CD4-positive, alpha-beta T cell (primary cell): ENCODE measurements around the gene TMED8. TPM values are rescaled to one million over a fixed set of nuclear protein-coding genes. Genes with fewer than 3 reads are reported as not detected.
"Not testable (repeated sequence)": the region's sequence is repeated elsewhere in the genome, so short reads cannot be mapped to it uniquely, and the experiment has no call there.

Experiments used
- ATAC-seq: fragments of 200-7000 bp; cut with Tn5 transposase; one replicate; pipeline ENCODE4 v1.10.0; 2022; ENCODE audit warnings: mild to moderate bottlenecking; ENCODE audit not compliant: poor library complexity
- CTCF ChIA-PET: fragments of 350-600 bp; sonication (Branson Sonifier 250); formaldehyde crosslinking; loops from one replicate; lab custom pipeline; 2021; ENCODE audit warnings: antibody characterized with exemption, inconsistent platforms; lab: Charles Lee
- POLR2A ChIA-PET: fragments of 350-600 bp; sonication (Branson Sonifier 250); formaldehyde crosslinking; loops from one replicate; lab custom pipeline; 2021; ENCODE audit warnings: antibody characterized with exemption, inconsistent platforms; lab: Charles Lee
- DNase-seq, 14 experiments: peaks; one replicate each; pipeline ENCODE4 v3.0.0-alpha.2; 2013 to 2020; ENCODE audit warnings: mixed read lengths in 2 of 14
- H3K27ac ChIP-seq, 2 donors: one replicate each; pipeline versions ENCODE4 v1.5.1 to v1.7.0; 2013; ENCODE audit warnings: low read length in 2 of 2, low read depth in 1 of 2, mild to moderate bottlenecking in 1 of 2
- H3K27me3 ChIP-seq, 2 experiments: 1 replicate in 1 of 2; 2 replicates in 1 of 2; pipeline versions ENCODE4 v1.6.1 to v1.7.0; 2013; ENCODE audit warnings: low read length in 2 of 2, control low read depth in 1 of 2, mild to moderate bottlenecking in 1 of 2, moderate library complexity in 1 of 2; ENCODE audit not compliant: insufficient read depth in 2 of 2, control insufficient read depth in 1 of 2
- H3K36me3 ChIP-seq: one replicate; pipeline ENCODE4 v1.6.1; 2013; ENCODE audit warnings: low read length, control low read depth; ENCODE audit not compliant: insufficient read depth
- H3K4me1 ChIP-seq: one replicate; pipeline ENCODE4 v1.6.1; 2013; ENCODE audit warnings: low read length, control low read depth; ENCODE audit not compliant: insufficient read depth
- H3K4me3 ChIP-seq: one replicate; pipeline ENCODE4 v1.5.1; 2013; ENCODE audit warnings: mild to moderate bottlenecking, low read length, moderate library complexity
- H3K9me3 ChIP-seq, 2 experiments: 1 replicate in 1 of 2; 2 replicates in 1 of 2; pipeline versions ENCODE4 v1.6.1 to v1.7.0; 2013; ENCODE audit warnings: low read length in 2 of 2, mild to moderate bottlenecking in 2 of 2, control low read depth in 1 of 2, moderate library complexity in 1 of 2; ENCODE audit not compliant: control insufficient read depth in 1 of 2, insufficient read depth in 1 of 2
- H3K27ac Mint-ChIP-seq: one replicate; pipeline ENCODE4 v1.8.0; 2020; ENCODE audit warnings: mixed read lengths
- H3K27me3 Mint-ChIP-seq: one replicate; pipeline ENCODE4 v1.8.0; 2021; ENCODE audit warnings: mixed read lengths
- H3K36me3 Mint-ChIP-seq: one replicate; pipeline ENCODE4 v1.8.0; 2021; ENCODE audit warnings: low read depth, mixed read lengths
- H3K4me1 Mint-ChIP-seq: one replicate; pipeline ENCODE4 v1.8.0; 2021; ENCODE audit warnings: low read depth, mixed read lengths
- H3K4me3 Mint-ChIP-seq: one replicate; pipeline ENCODE4 v1.8.0; 2020; ENCODE audit warnings: mild to moderate bottlenecking, mixed read lengths
- H3K9me3 Mint-ChIP-seq: one replicate; pipeline ENCODE4 v1.8.0; 2020; ENCODE audit warnings: mixed read lengths
- intact Hi-C, 2 experiments: fragments of 100-400 bp; cut with DNase I in 1 of 2; cut with micrococcal nuclease in 1 of 2; formaldehyde crosslinking; loops; one replicate each; pipeline versions ENCODE4 v1.15.1 to v1.9.0; 2023 to 2025; cut with DNase I, micrococcal nuclease
- total RNA-seq, 174 experiments: library from RNA in 2 of 174; stranded (reverse) in 2 of 174; gene quantifications; one replicate each; pipeline ENCODE4 v1.2.3 and lab custom pipeline; 2021 to 2026
- TF ChIP-seq, protein P1 (sequence below): fragments of 200-600 bp; IDR thresholded peaks from one replicate; pipeline ENCODE4 v1.8.0; 2022; ENCODE audit warnings: antibody characterized with exemption, mild to moderate bottlenecking

Gene TMED8
- total RNA-seq, 2 experiments from 2014 or later = 4.9 to 5.1 TPM

DNA sequence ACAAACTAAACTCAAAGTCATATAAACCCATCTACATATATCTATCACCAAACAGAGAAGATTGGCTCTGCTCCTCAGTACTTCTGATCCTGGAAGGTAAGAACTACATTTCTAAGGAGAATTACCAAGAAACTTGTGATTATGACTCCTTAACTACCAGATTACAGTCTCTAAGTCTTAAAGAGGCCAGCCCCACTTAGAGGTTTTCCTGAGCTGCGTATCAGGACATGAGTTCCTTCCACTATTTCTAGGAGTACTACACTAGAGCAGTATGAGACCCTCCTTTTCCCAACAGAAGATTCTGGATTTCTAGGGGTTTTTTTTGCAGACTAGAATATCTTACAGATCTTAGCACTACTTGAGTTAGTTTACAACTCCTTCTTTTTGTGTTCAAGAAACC lies 46.5 kb upstream of the TMED8 start, which contains the start of gene NOXRED1:
TSS of gene NOXRED1 (minus strand) at position 101 of the 400 bp plus-strand sequence. CDS start 634 bp downstream, outside the sequence.
- ChIA-PET POLR2A (no interaction called here), CTCF (no interaction called here)
- peaks cover 56% of the 10 kb centered on the region for H3K36me3 ChIP-seq
- H3K9me3 Mint-ChIP-seq = peaks cover 10% of the 10 kb centered on the region
- H3K4me3 Mint-ChIP-seq = no peak within 1 kb of the TSS
- H3K4me1 Mint-ChIP-seq = no peaks in the 10 kb centered on the region
- no peaks in the 10 kb centered on the region for H3K27me3 Mint-ChIP-seq
- no peak within 1 kb of the TSS for H3K27ac Mint-ChIP-seq
- no peak within 1 kb of the TSS for H3K27ac ChIP-seq
- H3K27me3 ChIP-seq = no peaks in the 10 kb centered on the region
- no peak for ATAC-seq
- intact Hi-C loops = no loop called here
- TF ChIP-seq, protein P1, sequence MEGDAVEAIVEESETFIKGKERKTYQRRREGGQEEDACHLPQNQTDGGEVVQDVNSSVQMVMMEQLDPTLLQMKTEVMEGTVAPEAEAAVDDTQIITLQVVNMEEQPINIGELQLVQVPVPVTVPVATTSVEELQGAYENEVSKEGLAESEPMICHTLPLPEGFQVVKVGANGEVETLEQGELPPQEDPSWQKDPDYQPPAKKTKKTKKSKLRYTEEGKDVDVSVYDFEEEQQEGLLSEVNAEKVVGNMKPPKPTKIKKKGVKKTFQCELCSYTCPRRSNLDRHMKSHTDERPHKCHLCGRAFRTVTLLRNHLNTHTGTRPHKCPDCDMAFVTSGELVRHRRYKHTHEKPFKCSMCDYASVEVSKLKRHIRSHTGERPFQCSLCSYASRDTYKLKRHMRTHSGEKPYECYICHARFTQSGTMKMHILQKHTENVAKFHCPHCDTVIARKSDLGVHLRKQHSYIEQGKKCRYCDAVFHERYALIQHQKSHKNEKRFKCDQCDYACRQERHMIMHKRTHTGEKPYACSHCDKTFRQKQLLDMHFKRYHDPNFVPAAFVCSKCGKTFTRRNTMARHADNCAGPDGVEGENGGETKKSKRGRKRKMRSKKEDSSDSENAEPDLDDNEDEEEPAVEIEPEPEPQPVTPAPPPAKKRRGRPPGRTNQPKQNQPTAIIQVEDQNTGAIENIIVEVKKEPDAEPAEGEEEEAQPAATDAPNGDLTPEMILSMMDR = no peak
- no peak for DNase-seq
- no peaks in the 10 kb centered on the region for H3K4me1 ChIP-seq
- no peak within 1 kb of the TSS for H3K4me3 ChIP-seq
- peaks cover 9 to 16% of the 10 kb centered on the region in 2 experiments for H3K9me3 ChIP-seq
- H3K36me3 Mint-ChIP-seq = peaks cover 91% of the 10 kb centered on the region

DNA sequence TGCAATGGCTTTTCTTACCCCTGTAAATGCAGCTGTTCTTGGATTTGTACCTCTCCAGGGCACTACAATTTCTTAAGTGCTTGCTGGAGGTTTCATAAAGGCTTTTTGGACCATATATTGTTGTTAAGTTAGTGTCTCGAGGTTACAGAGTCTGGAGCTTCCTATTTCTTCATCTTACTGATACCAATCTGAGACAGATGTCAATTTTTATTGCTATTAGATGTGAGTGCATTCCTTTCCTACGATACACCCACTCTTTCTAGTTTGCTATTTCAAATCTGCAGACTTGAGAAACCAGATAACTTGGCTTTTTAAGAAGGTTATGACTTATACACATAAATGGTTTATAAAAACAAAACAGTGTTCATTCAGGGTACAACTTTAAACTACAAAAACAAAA lies 44.3 kb upstream of the TMED8 start:
- no peaks in the 10 kb centered on the region for H3K27me3 Mint-ChIP-seq
- DNase-seq (no peak), ATAC-seq (no peak)
- H3K27me3 ChIP-seq = no peaks in the 10 kb centered on the region
- no peaks in the 10 kb centered on the region for H3K4me1 Mint-ChIP-seq
- TF ChIP-seq, protein P1 = no peak
- intact Hi-C loops = no loop called here
- no peak overlapping the region for H3K27ac Mint-ChIP-seq
- H3K27ac ChIP-seq = no peak overlapping the region
- peaks cover 69% of the 10 kb centered on the region for H3K36me3 Mint-ChIP-seq
- H3K4me3 ChIP-seq = no peak overlapping the region
- no peaks in the 10 kb centered on the region for H3K4me1 ChIP-seq
- H3K4me3 Mint-ChIP-seq = no peak overlapping the region
- ChIA-PET POLR2A (interaction anchor here (0.9 kb wide), 1 partner anchor 16 kb away, joined by 3 read pairs; no protein-coding TSS in a partner anchor), CTCF (no interaction called here)
- peaks cover 14% of the 10 kb centered on the region for H3K9me3 Mint-ChIP-seq
- H3K36me3 ChIP-seq = peaks cover 34% of the 10 kb centered on the region
- H3K9me3 ChIP-seq = peaks cover 14 to 17% of the 10 kb centered on the region in 2 experiments

DNA sequence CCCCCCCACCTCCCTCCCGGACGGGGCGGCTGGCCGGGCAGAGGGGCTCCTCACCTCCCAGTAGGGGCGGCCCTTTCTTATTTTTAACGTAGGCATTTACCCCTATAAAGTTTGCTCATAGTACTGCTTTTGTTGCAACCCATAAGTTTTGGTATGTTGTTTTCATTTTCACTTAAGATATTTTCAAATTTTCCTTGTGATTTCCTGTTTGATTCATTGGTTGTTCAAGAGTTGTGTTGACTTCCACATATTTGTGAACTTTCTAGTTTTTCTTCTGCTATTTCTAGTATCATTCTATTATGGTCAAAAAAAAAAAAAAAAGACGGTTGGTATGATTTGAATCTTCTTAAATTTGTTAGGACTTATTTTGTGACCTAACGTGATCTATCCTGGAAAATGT lies 39.9 kb upstream of the TMED8 start:
- POLR2A ChIA-PET = no interaction called here
- intact Hi-C loops = no loop called here
- TF ChIP-seq, protein P1 = no peak

DNA sequence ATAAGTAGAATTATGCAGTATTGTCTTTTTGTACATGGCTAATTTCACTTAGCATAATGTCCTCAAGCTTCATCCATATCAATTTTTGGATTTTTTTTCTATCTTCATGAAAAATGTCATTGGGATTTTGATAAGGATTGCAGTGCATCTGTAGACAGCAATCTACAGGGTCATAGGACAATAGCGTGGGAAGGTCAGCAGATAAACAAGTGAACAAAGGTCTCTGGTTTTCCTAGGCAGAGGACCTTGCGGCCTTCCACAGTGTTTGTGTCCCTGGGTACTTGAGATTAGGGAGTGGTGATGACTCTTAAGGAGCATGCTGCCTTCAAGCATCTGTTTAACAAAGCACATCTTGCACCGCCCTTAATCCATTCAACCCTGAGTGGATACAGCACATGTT lies 39.2 kb upstream of the TMED8 start:
- peaks cover 14 to 17% of the 10 kb centered on the region in 2 experiments for H3K9me3 ChIP-seq
- H3K27me3 Mint-ChIP-seq, ATAC-seq, H3K27me3 ChIP-seq, H3K27ac ChIP-seq, DNase-seq, H3K36me3 ChIP-seq, H3K4me3 ChIP-seq, CTCF ChIA-PET, H3K9me3 Mint-ChIP-seq, intact Hi-C loops, H3K4me1 Mint-ChIP-seq, POLR2A ChIA-PET, H3K27ac Mint-ChIP-seq, H3K4me1 ChIP-seq, H3K4me3 Mint-ChIP-seq: not testable (repeated sequence)
- H3K36me3 Mint-ChIP-seq = peaks cover 18% of the 10 kb centered on the region

More for the DNA sequence above, 39.9 kb upstream of the TMED8 start:
- Mint-ChIP-seq H3K4me1 (no peaks in the 10 kb centered on the region), H3K27ac (no peak overlapping the region), H3K36me3 (peaks cover 25% of the 10 kb centered on the region), H3K27me3 (no peaks in the 10 kb centered on the region), H3K4me3 (no peak overlapping the region), H3K9me3 (peaks cover 14% of the 10 kb centered on the region)
- Histone ChIP-seq H3K4me1 (no peaks in the 10 kb centered on the region), H3K9me3 (peaks cover 14 to 17% of the 10 kb centered on the region in 2 experiments), H3K27ac (no peak overlapping the region), H3K4me3 (no peak overlapping the region), H3K36me3 (no peaks in the 10 kb centered on the region), H3K27me3 (no peaks in the 10 kb centered on the region)
- CTCF ChIA-PET = no interaction called here
- DNase-seq = no peak
- no peak for ATAC-seq

DNA sequence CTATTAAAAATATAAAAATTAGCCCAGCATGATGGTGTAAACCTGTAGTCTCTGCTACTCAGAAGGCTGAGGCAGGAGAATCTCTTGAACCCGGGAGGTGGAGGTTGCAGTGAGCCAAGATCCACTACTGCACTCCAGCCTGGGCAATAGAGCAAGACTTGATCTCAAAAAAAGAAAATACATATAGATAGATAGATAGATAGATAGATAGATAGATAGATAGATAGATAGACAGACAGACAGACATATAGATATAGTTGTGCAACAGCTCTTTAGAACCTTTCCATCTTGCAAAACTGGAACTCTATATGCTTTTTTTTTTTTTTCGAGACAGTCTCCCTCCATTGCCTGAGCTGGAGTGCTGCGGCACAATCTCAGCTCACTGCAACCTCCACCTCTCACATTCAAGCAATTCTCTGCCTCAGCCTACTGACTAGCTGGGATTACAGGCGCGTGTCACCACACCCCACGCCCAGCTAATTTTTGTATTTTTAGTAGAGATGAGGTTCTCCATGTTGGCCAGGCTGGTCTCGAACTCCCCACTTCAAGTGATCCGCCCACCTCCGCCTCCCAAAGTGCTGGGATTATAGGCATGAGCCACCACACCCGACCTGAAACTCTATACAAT lies 38.6 kb upstream of the TMED8 start:
- POLR2A ChIA-PET, H3K36me3 ChIP-seq, H3K27ac Mint-ChIP-seq, H3K27ac ChIP-seq, H3K27me3 Mint-ChIP-seq, H3K4me1 ChIP-seq, ATAC-seq, H3K4me1 Mint-ChIP-seq, H3K4me3 Mint-ChIP-seq, intact Hi-C loops, H3K27me3 ChIP-seq, CTCF ChIA-PET, H3K4me3 ChIP-seq, DNase-seq, H3K9me3 Mint-ChIP-seq: not testable (repeated sequence)
- H3K9me3 ChIP-seq = peaks cover 14 to 17% of the 10 kb centered on the region in 2 experiments
- peaks cover 14% of the 10 kb centered on the region for H3K36me3 Mint-ChIP-seq
